GM21526 (cell line): ENCODE data around the gene PRKCD.
A peak's percentile ranks its signal among the peaks of the same experiment; 100 is the strongest.

Experiments used
- ATAC-seq: cut with Tn5 transposase; IDR thresholded peaks from one replicate; pipeline ENCODE4 v1.9.1; 2021; ENCODE audit warnings: moderate library complexity; ENCODE audit not compliant: unreplicated experiment, low FRiP score

PRKCD gene

GRCh38 chr3:53188136-53188685 lies 27.2 kb downstream of the PRKCD start:
- no peak for ATAC-seq

DNA sequence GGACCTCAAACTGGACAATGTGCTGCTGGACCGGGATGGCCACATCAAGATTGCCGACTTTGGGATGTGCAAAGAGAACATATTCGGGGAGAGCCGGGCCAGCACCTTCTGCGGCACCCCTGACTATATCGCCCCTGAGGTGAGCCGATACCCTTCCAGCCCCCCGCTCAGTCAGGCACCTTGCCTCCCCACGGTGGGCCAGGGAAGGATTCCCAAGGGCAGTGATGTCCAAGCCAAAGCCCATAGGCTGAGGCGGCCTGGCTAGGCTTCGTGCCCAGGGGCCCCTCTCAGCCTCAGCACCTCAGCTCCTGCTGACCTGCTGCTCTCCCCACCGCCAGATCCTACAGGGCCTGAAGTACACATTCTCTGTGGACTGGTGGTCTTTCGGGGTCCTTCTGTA lies 27.7 kb downstream of the PRKCD start:
- no peak for ATAC-seq

DNA sequence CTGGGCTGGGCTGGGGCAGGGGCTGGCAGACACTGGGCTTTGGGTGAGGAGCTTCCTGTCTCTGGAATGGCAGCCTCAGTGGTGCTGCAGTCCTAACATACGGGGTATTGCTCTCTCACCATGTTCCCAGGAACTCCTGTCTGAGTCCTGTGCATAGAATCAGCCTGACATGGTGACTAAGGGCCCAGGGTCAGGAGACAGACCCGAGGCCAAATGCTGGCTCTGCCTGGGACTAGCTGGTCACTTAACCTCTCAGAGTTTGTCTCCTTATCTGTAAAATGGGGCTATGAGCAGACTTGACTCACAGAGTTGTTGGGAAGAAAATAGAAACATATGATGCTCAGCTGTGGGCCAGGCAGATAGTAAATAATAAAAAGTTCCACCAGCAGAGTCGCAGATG lies 28.3 kb downstream of the PRKCD start:
- ATAC-seq: no peak

DNA sequence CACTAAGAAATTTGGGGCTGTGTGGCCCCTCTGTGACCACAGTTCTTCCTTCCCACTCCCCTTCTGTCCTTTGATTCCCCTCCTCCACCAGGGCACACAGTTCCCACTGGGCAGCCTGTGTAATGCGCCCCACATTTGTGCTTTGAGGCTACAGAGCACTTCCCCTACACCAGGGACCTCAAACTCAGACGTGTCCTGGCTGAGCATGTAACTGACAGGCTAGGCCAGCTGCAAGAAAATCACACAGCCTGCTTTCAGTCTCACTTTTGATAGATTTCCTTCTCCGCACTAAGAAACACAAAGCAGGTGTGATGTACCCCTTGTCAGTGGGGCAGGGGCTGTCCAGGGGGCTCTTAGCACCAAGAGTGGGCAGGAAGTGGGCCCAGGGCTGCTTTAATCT lies 29.6 kb downstream of the PRKCD start:
- ATAC-seq: peak; percentile 53

DNA sequence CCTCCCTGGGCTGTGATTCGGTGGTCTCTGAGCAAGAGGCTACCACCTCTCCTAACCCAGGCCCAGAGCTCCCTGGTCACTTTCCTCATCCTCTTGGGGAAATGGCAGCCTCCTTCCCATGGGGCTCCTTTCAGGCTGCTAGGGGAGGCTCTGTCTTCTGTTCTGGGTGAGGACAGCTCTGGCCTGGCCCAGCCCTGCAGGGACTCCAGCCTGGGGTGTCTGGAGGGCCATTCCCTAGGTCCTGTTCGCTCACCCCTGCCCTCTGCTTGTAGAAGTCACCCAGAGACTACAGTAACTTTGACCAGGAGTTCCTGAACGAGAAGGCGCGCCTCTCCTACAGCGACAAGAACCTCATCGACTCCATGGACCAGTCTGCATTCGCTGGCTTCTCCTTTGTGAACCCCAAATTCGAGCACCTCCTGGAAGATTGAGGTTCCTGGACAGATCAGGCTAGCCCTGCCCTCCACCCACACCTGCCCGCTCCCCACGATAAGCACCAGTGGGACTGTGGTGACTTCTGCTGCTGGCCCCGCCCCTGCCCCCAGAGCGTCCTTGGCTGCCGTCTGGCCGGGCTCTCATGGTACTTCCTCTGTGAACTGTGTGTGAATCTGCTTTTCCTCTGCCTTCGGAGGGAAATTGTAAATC lies 30.9 kb downstream of the PRKCD start:
- ATAC-seq: no peak

DNA sequence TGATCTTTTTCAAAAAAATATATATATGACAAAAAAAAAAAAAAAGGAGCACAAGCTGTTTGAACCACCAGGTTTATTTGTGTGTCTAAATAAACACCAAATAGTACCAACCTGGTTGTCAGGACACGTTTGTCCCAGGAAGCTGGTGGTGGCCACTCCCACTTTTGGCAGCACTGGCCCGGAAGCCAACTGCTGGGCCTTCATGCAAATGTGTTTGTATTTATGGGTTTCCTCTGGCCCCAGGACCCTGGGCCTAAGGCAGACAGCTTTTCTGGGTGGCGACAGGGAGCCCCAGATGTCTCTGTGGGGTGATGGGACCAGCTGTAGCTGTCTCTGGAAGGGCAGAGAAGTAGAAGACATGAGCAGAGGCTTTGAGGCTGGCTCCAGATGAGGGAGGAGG lies 31.6 kb downstream of the PRKCD start:
- ATAC-seq: peak; percentile 42

DNA sequence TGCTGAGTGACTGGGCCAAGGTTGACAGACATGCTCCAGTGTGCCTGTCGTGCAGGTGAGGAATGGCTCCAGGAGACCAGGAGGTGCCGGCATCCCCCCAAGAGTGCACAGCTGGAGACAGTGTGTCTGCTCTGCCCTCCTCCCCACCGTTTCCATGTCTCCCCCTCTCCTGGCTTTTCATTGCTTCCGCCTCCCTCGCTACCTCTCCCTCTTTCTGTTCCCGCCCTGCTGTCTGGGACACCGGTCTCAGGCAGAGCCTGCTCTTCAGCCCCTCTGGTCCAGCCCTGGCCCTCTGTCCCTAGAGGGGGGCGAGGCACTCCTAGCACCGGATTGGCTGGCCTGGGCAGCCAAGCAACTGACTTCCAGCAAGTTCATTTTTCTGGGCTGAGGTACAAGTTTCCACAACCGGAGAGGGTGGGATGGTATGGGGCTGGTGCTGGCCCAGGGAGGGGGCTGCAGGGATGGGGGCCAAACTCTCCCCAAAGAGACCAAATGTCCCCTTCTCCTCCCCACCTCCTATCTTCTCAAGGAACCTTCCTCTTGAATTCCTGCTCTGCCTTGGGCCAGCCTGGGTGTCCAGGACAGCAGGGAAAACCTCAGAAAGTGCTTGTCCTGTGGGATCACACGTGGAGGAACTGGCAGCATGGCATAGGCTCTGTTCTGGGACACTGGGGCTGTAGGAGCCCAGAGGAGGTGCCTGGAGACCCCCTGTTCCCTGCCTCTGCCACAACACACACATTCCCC lies 32.6 kb downstream of the PRKCD start:
- no peak for ATAC-seq

DNA sequence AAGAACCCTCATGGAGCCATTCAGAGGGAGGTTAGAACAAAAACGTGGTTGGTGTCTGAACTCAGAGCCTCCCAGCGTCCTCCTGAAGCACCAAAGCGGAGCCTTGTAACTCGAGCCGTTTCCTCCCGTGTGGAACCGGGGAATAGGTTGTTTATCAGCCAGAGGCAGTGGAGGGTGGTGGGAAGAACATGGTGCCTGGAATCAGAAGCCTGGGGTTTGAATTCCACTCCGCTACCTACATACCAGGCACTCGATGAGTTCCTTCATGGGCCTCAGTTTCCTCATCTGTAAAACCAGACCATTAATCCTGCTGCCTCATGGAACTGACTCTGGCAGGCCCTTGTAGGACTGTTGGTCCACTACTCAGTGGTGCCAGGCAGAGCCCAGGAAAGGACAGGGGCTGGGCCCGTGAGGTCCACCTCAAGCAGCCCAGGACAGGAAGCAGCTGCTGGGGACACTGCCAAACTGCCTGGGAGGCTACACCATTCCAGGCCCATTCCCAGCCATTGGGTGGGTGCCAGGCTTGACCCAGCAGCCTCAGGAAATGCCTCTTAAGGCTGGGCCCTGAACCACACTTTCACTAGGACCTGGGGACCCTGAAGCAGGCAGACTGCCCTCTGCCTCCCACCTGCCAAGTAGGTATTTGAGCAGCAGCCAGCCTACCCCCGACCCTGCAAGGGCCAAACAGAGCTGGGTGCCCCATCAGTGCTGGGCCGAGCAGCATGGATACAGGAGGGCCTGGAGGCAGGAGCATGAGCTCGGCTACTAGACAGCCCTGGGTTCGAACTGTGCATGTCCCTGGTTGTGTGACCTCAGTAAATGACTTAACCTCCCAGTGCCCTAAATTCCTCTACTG lies 33.4 kb downstream of the PRKCD start:
- ATAC-seq: no peak

GRCh38 chr3:53195066-53195450 lies 34.0 kb downstream of the PRKCD start:
- ATAC-seq: no peak

DNA sequence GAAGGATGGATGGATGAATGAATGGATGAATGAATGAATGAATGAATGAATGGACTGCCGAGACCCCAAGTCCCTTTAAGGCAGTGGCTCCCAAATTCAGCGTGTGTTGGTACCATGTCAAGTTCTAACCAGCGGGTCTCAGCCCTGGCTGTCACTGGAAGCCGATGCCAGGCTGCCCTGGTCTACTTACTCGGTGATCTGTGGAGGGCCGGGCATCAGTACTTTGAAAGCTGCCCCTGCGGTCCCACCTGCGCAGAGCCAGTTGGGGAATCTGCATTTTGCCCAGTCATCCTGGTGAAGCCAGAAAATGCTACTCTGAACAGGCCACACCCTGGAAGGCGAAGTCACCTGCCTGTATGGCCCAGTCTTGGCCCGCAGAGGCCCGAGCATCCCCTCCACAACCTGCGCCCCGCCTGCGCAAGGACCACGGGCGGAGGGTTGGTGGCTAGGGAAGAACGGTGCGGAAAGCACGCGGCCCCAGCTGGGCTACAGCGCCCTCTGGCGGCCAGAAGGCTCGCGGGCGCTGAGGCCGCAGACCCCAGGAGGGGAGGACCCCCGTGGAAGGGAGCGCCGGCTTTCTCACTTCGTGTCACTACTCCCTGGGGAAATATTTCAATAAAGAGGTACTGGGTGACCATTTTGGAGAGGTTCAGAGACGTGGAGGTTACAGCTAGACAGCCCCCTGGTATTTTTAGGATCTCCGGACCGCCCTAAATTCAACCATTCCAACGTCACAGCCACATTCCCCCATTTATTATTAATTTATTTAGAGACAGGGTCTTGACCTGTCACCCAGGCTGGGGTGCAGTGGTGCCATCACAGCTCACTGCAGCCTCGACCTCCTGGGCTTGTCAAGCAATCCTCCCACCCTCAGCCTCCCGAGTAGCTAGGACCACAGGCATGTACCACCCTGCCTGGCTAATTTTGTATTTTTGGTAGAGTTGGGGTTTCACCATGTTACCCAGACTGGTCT lies 34.9 kb downstream of the PRKCD start:
- ATAC-seq: no peak

DNA sequence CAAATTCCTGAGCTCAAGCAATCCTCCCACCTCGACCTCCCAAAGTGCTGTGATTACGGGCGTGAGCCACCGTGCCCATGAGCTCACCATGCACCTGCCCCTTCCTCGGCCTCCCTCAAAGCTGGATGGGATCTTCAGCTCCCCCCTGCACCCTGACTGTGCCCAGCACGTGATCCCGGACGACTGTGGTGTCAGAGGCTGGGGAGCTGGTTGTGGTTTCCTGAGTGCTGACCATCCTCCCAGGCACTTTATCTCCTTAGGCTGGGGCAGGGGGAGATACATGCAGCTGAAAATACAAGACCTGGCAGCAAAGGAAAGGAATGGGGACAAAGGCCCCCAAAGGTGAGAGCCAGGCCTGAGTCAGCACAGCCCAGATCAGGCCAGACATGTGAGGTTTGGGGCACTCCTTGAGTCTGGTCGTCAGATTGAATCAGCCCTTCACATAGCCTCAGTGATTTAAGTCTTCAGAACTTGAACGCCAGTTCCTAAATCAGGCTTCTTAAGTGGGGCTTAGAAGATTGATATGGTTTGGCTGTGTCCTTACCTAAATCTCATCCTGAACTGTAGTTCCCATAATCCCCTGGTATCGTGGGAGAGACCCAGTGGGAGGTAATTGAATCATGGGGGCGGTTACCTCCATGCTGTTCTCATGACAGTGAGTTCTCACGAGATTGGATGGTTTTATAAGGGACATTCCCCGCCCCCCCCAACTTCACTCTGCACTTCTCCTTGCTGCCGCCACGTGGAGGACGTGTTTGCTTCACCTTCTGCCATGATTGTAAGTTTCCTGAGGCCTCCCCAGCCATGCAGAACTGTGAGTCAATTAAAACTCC lies 35.8 kb downstream of the PRKCD start:
- ATAC-seq: no peak

DNA sequence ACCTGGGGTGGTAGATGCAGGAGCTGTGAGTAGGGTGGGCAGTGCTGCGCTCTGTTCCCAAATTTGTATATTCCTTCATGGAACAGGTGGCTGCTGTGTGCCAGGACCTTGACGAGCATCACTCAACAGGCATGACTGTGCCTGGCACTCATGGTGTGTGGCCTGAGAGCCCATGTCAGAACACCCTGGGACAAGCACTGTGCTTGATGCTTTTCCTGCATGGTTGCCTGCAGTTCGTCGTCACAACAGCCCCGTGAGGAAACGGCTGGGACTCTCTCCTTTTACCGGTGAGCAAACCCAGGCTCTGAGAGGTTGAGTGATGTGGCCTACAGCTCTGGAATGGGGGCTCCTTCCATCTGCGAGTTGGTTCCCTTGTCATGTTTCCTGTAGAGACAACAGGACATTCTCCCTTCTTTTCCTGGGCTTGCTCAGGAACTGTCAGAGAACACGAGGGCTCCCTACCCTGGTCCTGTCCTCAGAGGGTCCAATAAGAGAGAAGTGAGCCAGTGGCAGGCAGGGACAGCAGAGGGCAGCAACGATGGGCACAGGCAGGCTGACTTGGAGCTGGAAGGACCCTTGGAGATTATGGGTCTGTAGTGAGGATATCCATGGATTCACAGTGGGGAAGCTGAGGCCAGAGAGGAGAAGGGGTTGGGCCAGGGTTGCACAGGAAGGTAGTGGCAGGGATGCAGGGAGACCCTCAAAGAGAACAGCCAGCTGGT lies 37.4 kb downstream of the PRKCD start:
- ATAC-seq: no peak

DNA sequence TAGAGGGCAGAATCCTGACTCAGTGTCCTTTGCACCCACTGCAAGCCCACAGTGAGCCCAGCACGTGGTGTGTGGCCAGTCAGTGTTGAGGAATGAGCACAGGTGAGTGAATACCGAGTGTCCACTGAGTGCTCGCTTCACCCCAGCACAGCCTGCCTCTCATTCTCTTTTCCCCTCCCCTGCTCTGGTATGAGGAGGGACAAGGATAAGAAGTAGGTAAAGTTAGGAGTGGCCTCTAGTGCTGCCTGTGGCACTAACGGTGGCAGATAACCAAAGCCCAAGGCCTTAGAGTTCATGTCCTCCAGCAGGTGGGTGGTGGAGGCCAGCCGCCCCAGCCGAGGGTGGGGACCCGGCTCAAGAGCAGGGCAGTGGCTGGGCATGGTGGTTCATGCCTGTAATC lies 38.0 kb downstream of the PRKCD start:
- no peak for ATAC-seq

GRCh38 chr3:53199834-53200233 lies 38.8 kb downstream of the PRKCD start:
- no peak for ATAC-seq

DNA sequence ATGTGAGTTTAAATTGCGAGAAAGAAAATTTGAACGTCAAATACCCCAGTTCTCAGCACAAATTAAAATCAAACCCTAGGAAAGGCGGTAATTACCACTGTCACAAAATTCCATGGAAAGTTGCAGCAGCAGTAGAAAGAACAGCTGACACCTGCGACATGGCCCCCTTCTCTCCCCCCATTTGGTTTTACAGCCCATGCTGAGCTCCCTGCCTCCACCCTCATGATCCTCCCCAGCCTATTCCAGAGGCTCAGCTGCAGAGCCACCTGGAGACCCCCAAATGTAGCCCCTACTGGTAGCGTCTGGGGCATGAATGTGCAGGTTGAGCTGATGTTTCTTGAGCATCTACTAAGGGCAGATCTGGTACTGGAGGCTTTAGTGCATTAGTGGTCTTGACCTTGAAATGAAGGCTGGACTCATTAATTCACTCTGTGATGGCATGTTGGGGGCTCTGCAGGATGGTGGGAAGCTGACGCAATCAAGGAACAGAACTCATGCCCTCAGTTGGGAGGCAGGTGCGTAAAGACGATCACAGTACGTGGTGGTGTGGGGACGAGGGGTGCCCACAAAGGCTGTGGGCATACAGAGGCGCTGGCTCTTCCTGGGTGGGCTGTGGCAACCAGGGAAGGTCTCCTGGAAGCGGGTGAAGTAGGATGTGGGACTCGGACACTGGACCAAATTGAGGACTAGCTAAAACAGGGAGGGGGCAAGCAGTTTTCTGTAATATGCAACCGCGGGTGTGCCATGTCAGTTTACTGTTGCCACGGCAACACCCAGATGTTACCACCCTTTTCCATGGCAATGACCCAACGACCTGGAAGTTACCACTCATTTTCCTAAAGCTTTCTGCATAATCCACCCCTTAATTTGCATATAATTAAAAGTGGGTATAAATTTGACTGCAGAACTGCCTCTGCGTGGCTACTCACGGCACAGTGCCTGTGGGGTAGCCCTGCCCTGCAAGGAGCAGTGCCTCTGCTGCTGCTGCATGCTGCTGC lies 39.8 kb downstream of the PRKCD start:
- ATAC-seq: no peak

GRCh38 chr3:53202331-53203015 lies 41.5 kb downstream of the PRKCD start:
- no peak for ATAC-seq
